NOMO-1 (cell line): ENCODE data around the gene CGAS.
"Not testable (repeated sequence)": the region's sequence is repeated elsewhere in the genome, so short reads cannot be mapped to it uniquely, and the experiment has no call there.

ENCODE experiments used
- DNase-seq, 2 experiments: peaks; one replicate each; lab custom pipeline; 2025; ENCODE audit not compliant: unreplicated experiment in 2 of 2; lab: John Stamatoyannopoulos, UW

CGAS gene

GRCh38 chr6:73400656-73401055 is 51.4 kb downstream of the CGAS start:
- no peak for DNase-seq

DNA sequence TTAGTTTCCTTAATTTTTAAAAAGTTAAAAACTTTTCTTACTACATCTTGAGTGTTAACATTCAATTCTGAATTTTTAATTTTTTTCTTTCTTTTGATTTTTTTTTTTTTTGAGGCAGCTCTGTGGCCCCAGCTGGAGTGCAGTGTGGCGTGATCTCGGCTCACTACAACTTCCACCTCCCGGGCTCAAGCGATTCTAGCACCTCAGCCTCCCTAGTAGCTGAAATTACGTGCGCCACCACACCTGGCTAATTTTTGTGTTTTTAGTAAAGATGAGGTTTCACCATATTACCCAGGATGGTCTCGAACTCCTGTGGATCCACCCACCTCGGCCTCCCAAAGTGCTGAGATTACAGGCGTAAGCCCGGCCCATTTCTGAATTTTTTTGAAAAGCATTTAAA is 56.2 kb downstream of the CGAS start:
- DNase-seq = no peak

DNA sequence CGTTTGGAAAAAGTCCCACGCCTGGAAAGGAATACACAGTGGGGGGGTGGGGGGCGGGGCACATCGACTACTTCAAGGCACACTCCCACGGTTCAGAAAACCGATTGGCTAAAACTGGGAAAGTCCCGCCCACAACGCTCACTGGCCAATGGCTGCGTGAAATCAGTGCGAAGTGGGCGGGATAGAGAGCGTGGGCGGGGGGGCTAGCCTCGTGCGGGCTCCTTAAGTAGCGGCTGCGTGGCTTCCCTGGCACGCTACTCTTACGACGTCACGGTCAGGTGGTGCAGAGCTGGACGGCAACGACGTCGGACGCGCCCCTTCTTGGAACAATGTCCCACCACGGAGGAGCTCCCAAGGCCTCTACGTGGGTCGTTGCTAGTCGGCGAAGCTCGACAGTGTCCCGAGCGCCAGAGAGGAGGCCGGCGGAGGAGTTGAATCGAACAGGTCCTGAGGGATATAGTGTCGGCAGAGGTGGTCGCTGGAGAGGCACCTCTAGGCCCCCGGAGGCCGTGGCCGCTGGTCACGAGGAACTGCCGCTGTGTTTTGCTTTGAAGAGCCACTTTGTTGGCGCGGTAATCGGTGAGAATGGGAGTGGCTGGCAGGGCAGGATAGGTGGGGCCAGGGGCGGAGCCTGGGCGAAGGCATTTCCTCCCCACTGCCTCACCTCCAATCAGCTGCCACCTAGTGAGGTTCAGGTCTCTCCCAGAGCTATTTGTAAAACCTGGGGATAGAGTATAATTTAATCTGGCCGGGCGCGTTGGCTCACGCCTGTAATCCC is 57.3 kb downstream of the CGAS start, which contains the start of gene DDX43:
Gene DDX43, plus strand, starts transcription at position 252 of the 778 bp plus-strand sequence. Its CDS starts 78 bp downstream, at position 330.
- DNase-seq = no peak

DNA sequence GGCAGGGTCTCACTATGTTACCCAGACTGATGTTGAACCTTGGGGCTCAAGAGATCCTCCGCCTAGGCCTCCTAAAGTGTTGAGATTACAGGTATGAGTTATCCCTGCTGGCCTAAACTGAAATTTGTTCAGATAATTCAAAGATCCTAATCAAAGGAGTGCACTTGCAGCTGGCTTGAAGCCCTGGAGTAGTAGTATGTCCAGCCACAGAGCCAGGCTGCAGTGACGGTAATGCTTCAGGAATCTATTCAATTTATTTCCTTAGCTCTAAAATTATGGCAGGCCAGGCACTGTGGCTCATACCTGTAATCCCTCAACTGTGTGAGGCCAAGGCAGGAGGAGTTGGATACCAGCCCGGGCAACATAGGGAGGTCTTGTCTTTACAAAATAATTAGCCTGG is 58.8 kb downstream of the CGAS start:
- no peak for DNase-seq

- not testable (repeated sequence) for DNase-seq
Observed at GRCh38 chr6:73392188-73392587, 59.9 kb downstream of the CGAS start.

DNA sequence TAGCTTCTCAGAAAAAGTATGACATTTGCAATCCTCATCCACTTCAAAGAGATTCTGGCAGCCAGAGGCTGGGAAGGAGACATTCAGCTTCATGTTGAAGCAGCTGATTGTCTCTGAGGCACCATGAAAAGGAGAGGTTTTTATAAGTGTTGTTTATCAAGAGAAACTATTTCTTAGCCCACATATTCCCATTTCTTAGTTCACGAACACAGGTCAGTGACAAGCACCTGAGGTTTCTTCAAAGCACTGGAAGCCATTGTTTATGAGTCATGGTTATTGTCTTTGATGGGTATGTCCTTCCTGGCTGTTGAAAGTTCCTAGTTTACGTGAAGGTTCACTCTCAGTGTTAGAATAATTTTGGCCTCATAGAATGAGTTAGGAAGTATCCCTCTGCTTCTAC is 60.4 kb downstream of the CGAS start:
- DNase-seq = no peak

DNA sequence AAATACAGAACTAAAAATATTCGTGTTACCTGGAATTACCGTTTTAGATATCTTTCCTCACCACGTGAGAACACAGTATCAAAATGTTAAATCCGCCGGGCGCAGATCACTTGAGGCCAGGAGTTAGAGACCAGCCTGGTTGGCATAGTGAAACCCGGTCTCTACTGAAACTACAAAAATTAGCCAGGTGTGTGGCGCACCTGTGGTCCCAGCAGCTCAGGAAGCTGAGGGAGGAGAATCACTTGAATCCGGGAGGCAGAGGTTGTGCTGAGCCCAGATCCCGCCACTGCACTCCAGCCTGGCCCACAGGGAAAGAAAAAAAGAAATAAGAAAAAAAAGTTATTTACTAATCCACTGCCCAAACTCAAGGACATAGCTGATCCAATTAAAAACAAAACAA is 62.2 kb downstream of the CGAS start:
- no peak for DNase-seq

DNA sequence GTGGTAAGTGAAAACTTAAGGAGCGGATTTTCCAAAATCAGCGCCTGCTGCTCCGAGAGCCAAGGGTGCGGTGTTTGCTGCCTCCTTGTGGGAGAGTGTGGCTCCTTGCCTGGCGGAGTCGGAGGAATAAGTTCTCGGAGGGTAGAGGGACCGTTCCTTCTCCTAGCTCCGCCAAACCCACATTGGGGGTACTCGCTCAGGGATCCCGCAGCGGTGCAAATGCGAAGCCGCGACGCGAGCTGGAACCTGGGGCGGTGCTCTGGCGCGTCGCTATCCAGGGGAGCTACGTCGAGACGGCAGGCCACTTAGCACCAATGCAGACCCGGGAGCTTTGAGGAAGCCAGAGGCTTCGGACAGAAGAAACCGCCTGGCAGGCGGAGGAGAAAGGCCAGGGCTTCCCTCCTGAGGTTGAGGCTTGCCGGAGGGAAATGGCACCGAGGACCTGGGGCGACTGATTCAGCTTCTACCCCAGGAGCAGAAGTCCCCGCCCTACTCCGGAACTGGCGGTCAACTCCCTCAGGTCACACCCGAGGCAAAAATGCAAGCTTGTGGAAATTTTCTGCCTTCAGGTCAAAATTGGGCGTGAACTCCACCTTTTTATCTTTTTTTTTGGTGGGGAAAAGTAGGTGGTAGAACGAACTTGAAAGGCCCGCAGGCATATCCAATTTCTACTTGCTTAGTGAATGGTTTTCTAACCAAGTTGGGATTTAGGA is 63.1 kb downstream of the CGAS start:
- peak; percentile 75 to 77 for DNase-seq

- DNase-seq = no peak
Observed at GRCh38 chr6:73388433-73388799, 63.7 kb downstream of the CGAS start.

DNA sequence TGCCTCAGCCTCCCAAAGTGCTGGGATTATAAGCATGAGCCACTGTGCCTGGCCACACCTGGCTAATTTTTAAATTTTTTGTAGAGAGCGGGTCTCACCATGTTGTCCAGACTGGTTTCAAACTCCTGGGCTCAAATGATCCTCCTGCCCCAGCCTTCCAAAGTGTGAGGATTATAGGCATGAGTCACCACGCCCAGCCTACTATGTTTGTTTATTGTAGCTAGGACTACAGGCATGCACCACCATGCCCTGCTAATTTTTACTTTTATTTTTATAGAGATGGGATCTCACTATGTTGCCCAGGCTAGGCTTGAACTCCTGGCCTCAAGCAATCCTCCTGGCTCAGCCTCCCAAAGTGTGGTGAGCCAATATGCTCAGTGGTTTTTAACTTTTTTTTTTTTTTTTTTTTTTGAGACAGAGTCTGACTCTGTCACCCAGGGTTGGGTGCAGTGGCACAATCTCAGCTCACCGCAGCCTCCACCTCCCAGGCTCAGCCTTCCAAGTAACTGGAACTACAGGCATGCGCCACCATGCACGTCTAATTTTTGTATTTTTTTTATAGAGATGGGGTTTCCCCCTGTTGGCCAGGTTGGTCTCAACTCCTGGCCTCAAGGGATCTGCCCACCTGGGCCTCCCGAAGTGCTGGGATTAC is 69.5 kb downstream of the CGAS start:
- DNase-seq = no peak

DNA sequence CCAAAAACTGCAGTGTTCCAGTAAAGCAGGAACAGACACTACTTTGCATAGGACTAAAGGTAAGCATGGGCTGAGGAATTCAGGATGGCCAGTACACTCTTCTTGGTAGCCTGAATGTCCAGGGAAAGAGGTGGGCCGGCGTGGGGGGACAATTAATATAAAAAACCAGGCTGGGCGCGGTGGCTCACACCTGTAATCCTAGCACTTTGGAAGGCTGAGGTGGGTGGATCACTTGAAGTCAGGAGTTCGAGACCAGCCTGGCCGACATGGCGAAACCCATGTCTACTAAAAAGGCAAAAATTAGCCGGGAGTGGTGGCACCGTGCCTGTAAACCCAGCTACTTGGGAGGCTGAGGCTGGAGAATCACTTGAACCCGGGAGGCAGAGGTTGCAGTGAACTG is 70.6 kb downstream of the CGAS start:
- DNase-seq = not testable (repeated sequence)

DNA sequence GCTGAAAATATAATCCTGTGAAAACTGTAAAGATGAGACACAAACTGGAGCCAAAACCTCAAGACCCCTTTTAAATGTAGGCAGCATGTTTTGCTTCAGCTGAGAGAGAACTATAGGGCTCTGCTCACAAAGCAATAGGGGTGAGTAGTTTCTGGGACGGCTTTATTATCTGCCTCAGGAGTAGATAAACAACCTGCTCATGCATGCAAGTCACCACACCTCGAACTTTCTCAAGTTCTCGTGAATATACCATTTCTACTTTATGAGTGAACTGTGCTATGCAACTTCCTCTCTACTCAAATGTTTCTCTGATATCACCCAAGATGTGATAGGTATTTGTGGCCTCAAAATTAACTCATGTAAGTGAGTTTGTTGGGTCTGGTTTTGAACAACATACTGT is 74.9 kb downstream of the CGAS start:
- no peak for DNase-seq

- DNase-seq = no peak
Observed at GRCh38 chr6:73375216-73375615, 76.9 kb downstream of the CGAS start.
